Osteoblast (primary cell): ENCODE results near the gene IGF1R. TPM values are rescaled to one million over a fixed set of nuclear protein-coding genes. Genes with fewer than 3 reads are reported as not detected.

Experiments used
- DNase-seq: peaks from one replicate; pipeline ENCODE4 v3.0.0; 2011; ENCODE audit warnings: low spot score, mixed read lengths; ENCODE audit not compliant: insufficient read length; ENCODE audit errors: missing footprints
- H2AFZ ChIP-seq: 2 replicates; pipeline ENCODE4 v1.6.0; 2011; ENCODE audit warnings: mild to moderate bottlenecking, low read length
- H3K27ac ChIP-seq: 2 replicates; pipeline ENCODE4 v1.5.1; 2011; ENCODE audit warnings: mild to moderate bottlenecking, low read depth, low read length, moderate library complexity
- H3K27me3 ChIP-seq: 2 replicates; pipeline ENCODE4 v1.6.0; 2012; ENCODE audit warnings: mild to moderate bottlenecking, control low read depth, inconsistent platforms, low read length, moderate library complexity; ENCODE audit not compliant: insufficient read depth
- H3K36me3 ChIP-seq: 2 replicates; pipeline ENCODE4 v1.5.1; 2011; ENCODE audit warnings: mild to moderate bottlenecking, low read length, control low read depth, moderate library complexity; ENCODE audit not compliant: insufficient read depth
- H3K4me1 ChIP-seq: 2 replicates; pipeline ENCODE4 v1.5.1; 2011; ENCODE audit warnings: mild to moderate bottlenecking, low read length, control low read depth, moderate library complexity; ENCODE audit not compliant: insufficient read depth
- H3K4me2 ChIP-seq: 2 replicates; pipeline ENCODE4 v1.6.0; 2011; ENCODE audit warnings: mild to moderate bottlenecking, low read length; ENCODE audit not compliant: insufficient read depth
- H3K4me3 ChIP-seq: fragments of 200-600 bp; sonication (generic); 3 replicates; pipeline ENCODE4 v1.5.1; 2012; ENCODE audit warnings: mild to moderate bottlenecking, low read length, inconsistent platforms; ENCODE audit not compliant: insufficient read depth
- H3K79me2 ChIP-seq: 2 replicates; pipeline ENCODE4 v1.6.0; 2012; ENCODE audit warnings: mild to moderate bottlenecking, low read length, control low read depth, inconsistent platforms; ENCODE audit not compliant: insufficient read depth
- H3K9me3 ChIP-seq: 2 replicates; pipeline ENCODE4 v1.5.1; 2011; ENCODE audit warnings: low read depth, low read length, control low read depth
- H4K20me1 ChIP-seq: 2 replicates; pipeline ENCODE4 v1.6.0; 2012; ENCODE audit warnings: mild to moderate bottlenecking, low read length, control low read depth; ENCODE audit not compliant: insufficient read depth
- small RNA-seq: library from RNA; depleted of rRNA; stranded (forward); fragments of <200 nt; gene quantifications from one replicate; pipeline ENCODE3, GENCODE V24; 2012
- total RNA-seq: library from RNA; depleted of rRNA; stranded (reverse); fragments of >200 nt; gene quantifications from 2 replicates; pipeline ENCODE4 v1.2.3, GENCODE V29; 2012
- TF ChIP-seq, protein P1 (sequence below): IDR thresholded peaks from 2 replicates; pipeline ENCODE4 v1.5.1; 2011; ENCODE audit warnings: mild to moderate bottlenecking, low read depth, low read length, moderate library complexity; ENCODE audit errors: extremely low read depth

IGF1R gene
- total RNA-seq, 1 donor = 18.8 TPM

DNA sequence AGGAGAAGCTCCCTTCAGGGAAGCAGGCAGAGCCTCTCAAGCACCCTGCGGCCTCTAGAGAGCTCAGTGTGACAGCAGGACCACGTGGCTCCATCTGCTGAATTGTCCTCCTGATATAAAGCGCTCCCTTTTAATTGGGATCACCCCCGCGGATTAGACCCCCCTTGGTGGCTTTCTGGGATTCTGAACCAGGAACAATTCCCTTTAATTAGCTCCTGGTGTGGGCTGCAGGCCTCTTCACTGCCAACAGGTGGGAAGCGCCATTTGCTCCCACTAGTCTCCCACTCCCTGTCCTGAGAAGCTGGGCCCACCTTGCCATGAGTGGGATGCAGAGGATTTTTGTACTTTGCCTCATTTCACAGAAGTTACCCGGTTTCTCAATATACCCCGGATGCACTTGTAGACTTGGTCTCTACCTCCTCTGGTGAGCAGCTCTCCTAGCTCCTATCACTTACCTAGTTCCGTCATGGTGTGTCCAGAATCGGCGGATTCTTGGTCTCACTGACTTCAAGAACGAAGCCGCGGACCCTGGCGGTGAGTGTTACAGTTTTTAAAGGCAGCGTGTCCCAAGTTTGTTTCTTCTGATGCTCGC lies 358.7 kb downstream of the IGF1R start:
- Histone ChIP-seq H3K9me3 (no peaks in the 10 kb centered on the region), H3K4me3 (no peak overlapping the region), H3K36me3 (no peaks in the 10 kb centered on the region), H4K20me1 (no peaks in the 10 kb centered on the region), H3K79me2 (no peaks in the 10 kb centered on the region), H3K4me2 (no peak overlapping the region), H2AFZ (no peak overlapping the region), H3K4me1 (no peaks in the 10 kb centered on the region), H3K27me3 (no peaks in the 10 kb centered on the region), H3K27ac (no peak overlapping the region)
- TF ChIP-seq, protein P1, sequence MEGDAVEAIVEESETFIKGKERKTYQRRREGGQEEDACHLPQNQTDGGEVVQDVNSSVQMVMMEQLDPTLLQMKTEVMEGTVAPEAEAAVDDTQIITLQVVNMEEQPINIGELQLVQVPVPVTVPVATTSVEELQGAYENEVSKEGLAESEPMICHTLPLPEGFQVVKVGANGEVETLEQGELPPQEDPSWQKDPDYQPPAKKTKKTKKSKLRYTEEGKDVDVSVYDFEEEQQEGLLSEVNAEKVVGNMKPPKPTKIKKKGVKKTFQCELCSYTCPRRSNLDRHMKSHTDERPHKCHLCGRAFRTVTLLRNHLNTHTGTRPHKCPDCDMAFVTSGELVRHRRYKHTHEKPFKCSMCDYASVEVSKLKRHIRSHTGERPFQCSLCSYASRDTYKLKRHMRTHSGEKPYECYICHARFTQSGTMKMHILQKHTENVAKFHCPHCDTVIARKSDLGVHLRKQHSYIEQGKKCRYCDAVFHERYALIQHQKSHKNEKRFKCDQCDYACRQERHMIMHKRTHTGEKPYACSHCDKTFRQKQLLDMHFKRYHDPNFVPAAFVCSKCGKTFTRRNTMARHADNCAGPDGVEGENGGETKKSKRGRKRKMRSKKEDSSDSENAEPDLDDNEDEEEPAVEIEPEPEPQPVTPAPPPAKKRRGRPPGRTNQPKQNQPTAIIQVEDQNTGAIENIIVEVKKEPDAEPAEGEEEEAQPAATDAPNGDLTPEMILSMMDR = no peak
- DNase-seq = no peak

DNA sequence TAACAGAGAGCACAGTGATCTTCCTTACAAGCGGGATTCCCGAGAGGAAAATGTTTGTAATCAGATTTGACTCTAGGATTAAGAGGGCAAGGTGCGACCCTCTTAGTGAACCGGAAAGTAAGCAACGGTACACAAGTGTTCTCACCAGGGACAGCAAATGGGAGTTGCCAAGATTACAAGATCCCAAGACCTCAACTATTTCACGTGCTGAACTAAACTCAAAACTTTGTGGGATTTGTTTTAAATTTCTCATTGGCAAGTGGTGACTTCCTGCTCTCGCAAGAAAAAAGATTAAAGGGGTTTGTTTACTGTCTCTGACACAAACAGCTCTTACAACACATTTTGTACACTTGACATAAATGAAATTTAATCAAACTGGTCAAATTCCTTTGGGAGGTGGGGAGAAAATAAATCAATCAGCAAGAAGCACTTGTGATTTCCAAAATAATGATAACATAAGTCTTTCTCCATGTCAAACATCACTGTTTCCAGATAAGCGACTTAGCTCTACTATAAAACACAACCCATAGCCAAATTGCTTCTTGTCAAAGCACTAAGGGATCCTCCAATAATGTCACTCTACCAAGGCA lies 361.5 kb downstream of the IGF1R start:
- Histone ChIP-seq H3K4me3 (no peak overlapping the region), H2AFZ (peak overlapping the region; percentile 10), H4K20me1 (no peaks in the 10 kb centered on the region), H3K4me1 (no peaks in the 10 kb centered on the region), H3K79me2 (no peaks in the 10 kb centered on the region), H3K4me2 (no peak overlapping the region), H3K27me3 (no peaks in the 10 kb centered on the region), H3K9me3 (no peaks in the 10 kb centered on the region), H3K36me3 (no peaks in the 10 kb centered on the region), H3K27ac (no peak overlapping the region)
- TF ChIP-seq, protein P1 = no peak
- DNase-seq = peak; percentile 83

DNA sequence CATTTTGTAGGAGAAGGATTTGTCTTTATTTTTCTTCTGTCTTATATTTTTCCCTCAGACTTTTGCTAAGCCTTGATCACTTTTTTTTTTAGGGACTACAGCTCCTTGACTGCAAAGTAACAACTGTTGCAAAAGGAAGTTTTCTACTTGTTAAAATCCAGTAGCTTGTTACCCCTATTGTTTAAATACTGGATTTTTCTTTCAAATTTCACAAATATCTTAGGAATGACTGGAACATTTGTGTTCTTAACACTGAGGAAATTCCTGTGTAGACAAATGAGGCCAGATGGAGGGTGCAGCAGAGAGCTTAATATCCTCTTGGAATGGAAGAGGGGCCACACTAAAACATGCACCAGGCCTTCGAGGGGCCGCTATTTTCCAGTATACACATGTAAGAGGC lies 362.4 kb downstream of the IGF1R start:
- Histone ChIP-seq H3K27me3 (no peaks in the 10 kb centered on the region), H3K4me2 (no peak overlapping the region), H3K79me2 (no peaks in the 10 kb centered on the region), H4K20me1 (no peaks in the 10 kb centered on the region), H3K9me3 (no peaks in the 10 kb centered on the region), H3K4me1 (no peaks in the 10 kb centered on the region), H2AFZ (no peak overlapping the region), H3K4me3 (no peak overlapping the region), H3K36me3 (no peaks in the 10 kb centered on the region), H3K27ac (no peak overlapping the region)
- DNase-seq = peak; percentile 66
- TF ChIP-seq, protein P1 = no peak

Small RNAs within 50 kb of the gene (small RNA-seq; reads per million reads assigned to genes)
- gene MIR4714 = 0.89 reads per million, percentile 20 among the genes with 10 or more reads in this experiment
